GM21717 (cell line): ENCODE measurements around the gene HECTD1.
"Not testable (repeated sequence)": the region's sequence is repeated elsewhere in the genome, so short reads cannot be mapped to it uniquely, and the experiment has no call there.

Experiments
- ATAC-seq: cut with Tn5 transposase; IDR thresholded peaks from one replicate; pipeline ENCODE4 v1.9.1; 2021; ENCODE audit warnings: mild to moderate bottlenecking, moderate library complexity; ENCODE audit not compliant: unreplicated experiment

Gene HECTD1

DNA sequence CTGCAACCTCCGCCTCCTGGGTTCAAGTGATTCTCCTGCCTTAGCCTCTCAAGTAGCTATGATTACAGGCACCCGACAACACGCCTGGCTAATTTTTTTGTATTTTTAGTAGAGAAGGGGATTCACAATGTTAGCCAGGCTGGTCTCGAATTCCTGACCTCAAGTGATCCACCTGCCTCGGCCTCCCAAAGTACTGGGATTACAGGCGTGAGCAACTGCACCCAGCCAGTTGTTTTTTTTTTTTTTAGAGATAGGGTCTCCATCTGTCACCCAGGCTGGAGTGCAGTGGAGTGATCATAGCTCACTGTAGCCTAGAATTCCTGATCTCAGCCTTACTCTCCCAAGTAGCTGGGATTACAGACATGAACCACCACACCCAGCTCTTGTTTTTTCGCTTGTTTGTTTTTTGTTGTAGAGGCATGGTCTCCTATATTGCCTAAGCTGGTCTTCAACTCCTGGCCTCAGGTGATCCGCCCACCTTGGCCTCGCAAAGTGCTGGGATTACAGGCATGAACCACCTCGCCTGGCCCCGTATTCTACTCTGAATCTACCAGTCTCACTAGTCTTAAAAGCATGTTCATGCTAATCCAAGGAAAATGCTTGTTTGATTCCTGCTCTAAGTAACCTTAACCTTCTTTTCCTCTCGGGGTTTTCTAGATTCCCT is 149.8 kb downstream of the HECTD1 start:
- ATAC-seq: no peak

DNA sequence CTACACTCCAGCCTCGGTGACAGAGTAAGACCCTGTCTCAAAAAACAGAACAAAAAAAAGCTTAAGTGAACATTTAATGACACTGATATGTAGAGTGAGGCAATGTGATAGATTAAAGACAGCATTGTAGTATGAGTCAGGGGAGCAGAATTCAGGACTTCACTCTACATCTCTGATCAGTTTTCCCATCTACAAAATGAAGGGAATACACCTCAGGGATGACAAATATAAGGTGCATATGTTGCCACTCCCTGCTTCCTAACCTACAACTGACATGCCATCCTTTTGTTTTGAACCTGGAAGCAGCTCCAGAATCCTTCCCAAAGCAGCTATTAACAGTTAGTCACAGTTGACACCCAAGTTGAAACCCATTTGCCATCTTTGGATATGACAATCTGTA is 150.6 kb downstream of the HECTD1 start:
- ATAC-seq: no peak

DNA sequence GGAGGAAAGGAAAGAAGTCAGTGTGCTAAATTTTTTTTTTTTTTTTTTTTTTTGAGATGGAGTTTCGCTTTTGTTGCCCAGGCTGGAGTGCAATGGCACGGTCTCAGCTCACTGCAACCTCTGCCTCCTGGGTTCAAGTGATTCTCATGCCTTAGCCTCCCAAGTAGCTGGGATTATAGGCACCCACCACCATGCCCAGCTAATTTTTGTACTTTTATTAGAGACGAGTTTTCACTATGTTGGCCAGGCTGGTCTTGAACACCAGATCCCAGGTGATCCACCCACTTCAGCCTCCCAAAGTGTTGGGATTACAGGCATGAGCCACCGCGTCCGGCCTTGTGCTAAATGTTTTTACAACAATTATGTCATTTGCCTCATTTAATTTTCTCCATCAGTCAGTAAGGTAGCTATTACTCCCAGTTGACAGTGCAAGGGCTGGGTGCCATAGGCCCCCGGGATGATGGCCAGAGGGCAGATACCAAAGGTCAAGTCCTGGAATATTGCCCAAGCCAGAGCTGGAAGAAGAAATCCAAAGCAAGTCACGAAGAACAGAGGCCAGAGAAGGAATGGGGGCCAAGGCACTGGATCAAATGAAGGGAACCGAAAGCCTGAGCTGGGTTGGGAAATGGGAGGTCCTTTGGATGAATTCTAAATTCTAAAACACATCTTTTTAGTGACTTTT is 154.5 kb downstream of the HECTD1 start:
- not testable (repeated sequence) for ATAC-seq

DNA sequence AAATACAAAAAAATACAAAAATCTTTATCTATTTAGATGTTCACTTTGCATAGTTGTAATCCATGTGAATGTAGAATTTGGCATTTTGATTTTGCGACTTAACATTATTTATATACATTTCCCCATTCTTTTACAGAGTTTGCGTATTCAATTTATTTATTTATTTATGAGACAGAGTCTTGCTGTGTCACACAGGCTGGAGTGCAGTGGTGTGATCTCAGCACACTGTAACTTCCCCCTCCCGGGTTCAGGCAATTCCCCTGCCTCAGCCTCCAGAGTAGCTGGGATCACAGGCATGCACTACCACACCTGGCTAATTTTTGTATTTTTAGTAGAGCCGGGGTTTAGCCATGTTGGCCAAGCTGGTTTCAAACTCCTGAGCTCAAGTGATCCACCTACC is 156.1 kb downstream of the HECTD1 start:
- no peak for ATAC-seq

DNA sequence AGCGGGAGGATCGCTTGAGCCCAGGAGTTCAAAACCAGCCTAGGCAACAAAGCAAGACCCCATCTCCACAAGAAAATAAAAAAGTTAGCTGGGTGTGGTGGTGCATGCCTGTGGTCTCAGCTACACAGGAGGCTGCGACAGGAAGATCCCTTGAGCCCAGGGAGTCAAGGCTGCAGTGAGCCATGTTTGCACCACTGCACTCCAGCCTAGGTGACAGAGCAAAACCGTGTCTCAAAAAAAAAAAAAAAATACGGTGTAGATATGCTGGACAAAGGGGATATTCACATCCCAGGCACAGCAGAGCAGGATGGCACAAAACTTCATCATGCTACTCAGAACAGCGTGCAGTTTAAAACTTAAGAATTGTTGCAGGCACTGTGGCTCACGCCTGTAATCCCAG is 156.6 kb downstream of the HECTD1 start:
- ATAC-seq: no peak
